Activated naive CD8-positive, alpha-beta T cell treated with anti-CD3 and anti-CD28 coated beads for 36 hours (primary cell): ENCODE measurements around the gene MRPS27. TPM values are rescaled to one million over a fixed set of nuclear protein-coding genes. Genes with fewer than 3 reads are reported as not detected.
A peak's percentile ranks its signal among the peaks of the same experiment; 100 is the strongest.

ENCODE experiments used
- DNase-seq: peaks from one replicate; pipeline ENCODE4 v3.0.0; 2021
- H3K27ac Mint-ChIP-seq: one replicate; pipeline ENCODE4 v1.8.0; 2022; ENCODE audit warnings: mild to moderate bottlenecking, moderate library complexity, mixed read lengths
- H3K27me3 Mint-ChIP-seq: one replicate; pipeline ENCODE4 v1.8.0; 2022; ENCODE audit warnings: mild to moderate bottlenecking, mixed read lengths
- H3K36me3 Mint-ChIP-seq: one replicate; pipeline ENCODE4 v1.8.0; 2021; ENCODE audit warnings: mild to moderate bottlenecking, mixed read lengths
- H3K4me1 Mint-ChIP-seq: one replicate; pipeline ENCODE4 v1.8.0; 2021; ENCODE audit warnings: mixed read lengths
- H3K4me3 Mint-ChIP-seq: one replicate; pipeline ENCODE4 v1.8.0; 2022; ENCODE audit warnings: mild to moderate bottlenecking, moderate library complexity, mixed read lengths
- H3K9me3 Mint-ChIP-seq: one replicate; pipeline ENCODE4 v1.8.0; 2022; ENCODE audit warnings: mixed read lengths
- total RNA-seq, 2 experiments: library from RNA; stranded (reverse); gene quantifications; one replicate each; pipeline ENCODE4 v1.2.3, GENCODE V29; 2021

MRPS27 gene
- 100 to 1,000 TPM; 102 TPM for total RNA-seq

DNA sequence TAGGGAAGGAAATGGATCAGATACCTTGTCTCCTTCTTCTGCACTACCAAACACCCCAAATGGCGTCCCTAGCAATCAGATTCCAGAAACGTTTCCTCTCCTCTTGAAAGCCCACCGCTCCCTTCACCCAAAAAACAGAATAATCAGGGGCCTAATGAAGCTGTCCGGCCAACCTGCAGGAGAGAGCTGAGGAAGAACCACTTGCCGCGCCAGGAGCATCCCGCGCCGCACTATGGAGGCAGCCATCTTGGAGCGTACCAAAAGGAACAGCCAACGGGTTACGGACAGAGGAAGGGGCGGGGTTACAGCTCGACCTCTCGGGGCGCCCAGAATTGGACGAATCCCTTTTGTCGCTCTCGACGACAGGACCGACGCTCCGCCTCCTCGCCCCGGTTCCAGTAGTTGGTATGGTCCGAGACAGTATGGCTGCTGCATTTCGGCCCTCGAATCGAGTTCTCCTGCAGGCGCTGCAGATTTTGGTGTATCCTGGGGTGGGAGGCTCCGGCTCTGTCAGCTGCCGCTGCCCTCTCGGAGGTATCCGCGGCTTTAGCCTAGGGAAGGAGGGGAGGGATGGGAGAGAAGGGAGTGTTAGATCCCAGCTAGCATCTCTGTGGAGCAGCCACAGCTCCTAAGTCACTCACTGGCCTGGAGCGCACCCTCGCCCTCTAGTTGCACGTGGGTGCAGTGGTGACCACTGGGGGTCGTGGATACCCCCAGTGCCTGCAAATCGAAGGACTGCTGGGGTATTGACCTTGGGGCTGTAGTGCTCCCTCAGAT is at the start of gene MRPS27, which contains the start of gene PTCD2:
Gene MRPS27, minus strand, starts transcription at position 265 of the 777 bp plus-strand sequence. Its CDS starts 19 bp downstream, at position 246.
Gene PTCD2, plus strand, starts transcription at position 398 of the 777 bp plus-strand sequence. Its CDS starts 10 bp downstream, at position 408.
- H3K4me3 Mint-ChIP-seq, result peak within 1 kb of the TSS; percentile 98
- DNase-seq, result peak; percentile 93
- H3K27ac Mint-ChIP-seq, result peak within 1 kb of the TSS; percentile 91
- peaks cover 27% of the 10 kb centered on the region for H3K4me1 Mint-ChIP-seq
- no peaks in the 10 kb centered on the region for H3K9me3 Mint-ChIP-seq
- H3K27me3 Mint-ChIP-seq, result no peaks in the 10 kb centered on the region
- H3K36me3 Mint-ChIP-seq, result peaks cover 41% of the 10 kb centered on the region

DNA sequence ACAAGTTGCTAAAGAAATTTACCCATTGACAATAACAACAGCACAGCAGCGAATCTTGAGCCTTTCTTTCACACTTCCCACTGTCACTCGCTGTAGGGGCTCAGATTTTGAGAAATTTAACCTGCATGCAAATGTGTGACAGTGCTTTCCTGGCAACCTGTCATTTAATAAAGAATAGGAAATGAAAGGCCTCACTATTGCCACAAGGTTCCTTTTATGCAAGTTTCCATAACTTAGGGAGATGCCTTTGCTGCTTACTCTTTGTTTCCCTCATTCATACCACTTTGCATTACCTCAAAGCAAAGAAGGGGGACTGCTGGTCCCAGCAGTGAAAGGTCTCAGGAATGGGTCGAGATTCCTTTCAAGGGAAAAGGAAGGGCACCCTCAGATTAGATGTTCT is 49.7 kb upstream of the MRPS27 start:
- Mint-ChIP-seq H3K36me3 (peaks cover 6% of the 10 kb centered on the region), H3K9me3 (no peaks in the 10 kb centered on the region), H3K27me3 (no peaks in the 10 kb centered on the region), H3K27ac (no peak overlapping the region), H3K4me3 (no peak overlapping the region), H3K4me1 (no peaks in the 10 kb centered on the region)
- DNase-seq, result no peak

DNA sequence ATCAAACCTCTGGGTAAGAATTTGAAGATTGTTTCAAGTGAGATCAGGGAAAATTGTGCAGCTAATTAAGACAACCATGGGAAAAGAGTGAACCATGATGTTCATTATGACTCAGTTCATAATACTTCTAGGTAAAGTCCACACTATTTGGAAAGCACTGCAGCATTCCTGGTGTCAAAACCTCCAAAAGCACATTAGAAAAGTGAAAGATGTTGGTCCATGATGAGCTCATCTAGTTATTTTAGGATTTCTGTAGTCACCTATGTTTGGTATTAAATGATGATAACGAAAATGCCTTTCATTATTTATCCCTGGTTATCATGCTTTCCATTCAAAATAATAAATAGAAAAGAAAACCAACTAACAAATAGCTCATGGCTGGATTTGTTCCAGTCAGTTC is 49.3 kb upstream of the MRPS27 start:
- no peaks in the 10 kb centered on the region for H3K27me3 Mint-ChIP-seq
- no peak overlapping the region for H3K27ac Mint-ChIP-seq

DNA sequence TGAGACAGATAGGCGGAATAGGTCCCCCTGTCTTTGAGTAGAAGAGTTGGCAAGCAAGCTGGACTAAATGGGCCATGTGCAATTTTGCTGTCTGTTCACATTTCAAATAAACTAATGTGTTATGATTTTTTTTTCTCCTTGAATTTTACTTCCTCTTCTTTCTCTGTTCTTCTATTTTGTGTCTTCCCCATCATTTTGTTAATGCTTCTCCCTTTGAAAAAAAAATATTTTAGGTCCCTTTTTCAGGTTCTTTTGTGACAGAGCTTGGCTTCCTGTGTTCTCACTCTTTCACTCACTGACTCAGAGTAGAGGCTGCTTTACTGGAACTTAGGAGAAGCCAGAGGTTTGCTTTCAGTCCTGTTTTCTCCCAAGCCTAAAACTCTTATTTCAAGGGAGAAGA is 48.2 kb upstream of the MRPS27 start:
- H3K9me3 Mint-ChIP-seq, result no peaks in the 10 kb centered on the region
- no peak overlapping the region for H3K27ac Mint-ChIP-seq
- H3K27me3 Mint-ChIP-seq, result no peaks in the 10 kb centered on the region
- H3K36me3 Mint-ChIP-seq, result peaks cover 6% of the 10 kb centered on the region
- no peak for DNase-seq
- H3K4me1 Mint-ChIP-seq, result no peaks in the 10 kb centered on the region
- no peak overlapping the region for H3K4me3 Mint-ChIP-seq

More for the DNA sequence above, 49.3 kb upstream of the MRPS27 start:
- DNase-seq, result no peak
- Mint-ChIP-seq H3K36me3 (peaks cover 6% of the 10 kb centered on the region), H3K9me3 (no peaks in the 10 kb centered on the region), H3K4me3 (no peak overlapping the region), H3K4me1 (no peaks in the 10 kb centered on the region)

DNA sequence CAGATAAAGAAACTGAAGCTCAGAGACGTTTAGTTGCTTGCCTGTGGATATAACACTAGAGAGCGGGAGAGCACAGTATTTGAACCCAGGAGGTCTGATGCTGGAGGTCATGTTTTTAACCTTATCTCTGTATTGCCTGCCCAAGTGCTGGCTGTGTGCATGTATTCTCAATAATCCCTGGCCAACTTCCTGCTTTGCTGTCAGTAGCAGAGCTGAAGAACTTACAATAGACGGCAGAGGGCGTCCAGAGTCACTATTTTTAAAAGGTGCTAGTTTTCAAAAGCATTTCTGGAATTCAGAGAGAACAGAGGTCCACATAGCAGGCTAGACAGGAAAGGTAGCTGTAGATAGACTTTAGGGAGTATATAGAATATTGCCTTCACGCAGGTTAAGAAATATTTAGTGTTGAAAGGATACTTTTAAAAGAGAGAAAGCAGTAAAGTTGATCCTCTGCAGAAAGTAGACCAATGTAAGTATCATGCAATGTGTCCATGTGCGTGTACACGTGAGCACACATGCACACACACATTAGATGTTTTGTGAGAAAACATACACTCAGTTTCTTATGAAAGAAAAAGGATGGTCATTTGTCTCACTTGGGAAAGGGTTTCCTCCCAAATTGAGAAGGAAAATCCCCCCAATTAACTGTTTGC is 46.4 kb upstream of the MRPS27 start:
- no peaks in the 10 kb centered on the region for H3K27me3 Mint-ChIP-seq
- H3K36me3 Mint-ChIP-seq, result peaks cover 17% of the 10 kb centered on the region
- no peak overlapping the region for H3K27ac Mint-ChIP-seq
- no peaks in the 10 kb centered on the region for H3K9me3 Mint-ChIP-seq
- no peak overlapping the region for H3K4me3 Mint-ChIP-seq
- DNase-seq, result peak; percentile 6
- H3K4me1 Mint-ChIP-seq, result no peaks in the 10 kb centered on the region

DNA sequence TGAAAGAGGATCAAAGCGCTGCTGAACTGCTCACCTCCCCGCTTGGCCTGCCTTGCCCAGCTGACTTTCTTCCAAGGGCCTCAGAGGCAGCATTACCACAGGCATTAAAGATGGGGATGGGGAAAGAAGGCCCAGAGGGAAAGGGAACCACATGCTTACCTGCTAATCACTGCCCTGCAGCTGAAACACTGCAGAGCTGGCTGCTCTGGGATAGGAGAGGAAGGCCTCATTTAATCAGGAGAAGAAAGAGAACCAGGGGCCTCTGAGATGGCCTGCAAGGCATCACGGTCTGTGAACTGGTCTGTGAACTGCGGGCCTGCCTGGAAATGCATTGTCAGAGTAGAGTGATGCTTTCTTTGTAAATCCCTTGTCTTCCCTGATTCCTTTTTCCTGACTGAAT is 44.9 kb upstream of the MRPS27 start:
- Mint-ChIP-seq H3K4me3 (no peak overlapping the region), H3K36me3 (peaks cover 21% of the 10 kb centered on the region), H3K9me3 (no peaks in the 10 kb centered on the region)

DNA sequence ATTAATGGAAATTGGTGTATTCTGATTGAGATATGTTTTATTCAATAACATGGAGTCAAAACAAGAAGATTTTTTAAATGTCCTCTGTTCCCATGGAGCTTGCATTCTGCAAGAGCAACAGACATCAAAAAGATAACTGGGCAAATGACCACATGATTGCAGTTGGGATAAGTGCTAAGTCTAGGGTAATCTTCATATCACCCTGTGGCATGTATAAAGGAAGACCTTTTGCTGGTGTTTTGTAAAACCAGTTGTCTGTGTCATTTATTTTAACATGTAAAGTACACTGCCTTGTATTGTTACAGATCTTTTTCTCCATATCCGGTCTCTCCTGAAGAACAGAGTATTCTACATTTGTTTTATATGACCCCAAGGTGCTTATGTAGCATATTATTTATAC is 44.1 kb upstream of the MRPS27 start:
- DNase-seq, result no peak
- H3K36me3 Mint-ChIP-seq, result peaks cover 29% of the 10 kb centered on the region
- H3K4me3 Mint-ChIP-seq, result no peak overlapping the region

More for the DNA sequence above, 44.9 kb upstream of the MRPS27 start:
- no peaks in the 10 kb centered on the region for H3K4me1 Mint-ChIP-seq
- no peak for DNase-seq
- H3K27me3 Mint-ChIP-seq, result no peaks in the 10 kb centered on the region
- H3K27ac Mint-ChIP-seq, result no peak overlapping the region

DNA sequence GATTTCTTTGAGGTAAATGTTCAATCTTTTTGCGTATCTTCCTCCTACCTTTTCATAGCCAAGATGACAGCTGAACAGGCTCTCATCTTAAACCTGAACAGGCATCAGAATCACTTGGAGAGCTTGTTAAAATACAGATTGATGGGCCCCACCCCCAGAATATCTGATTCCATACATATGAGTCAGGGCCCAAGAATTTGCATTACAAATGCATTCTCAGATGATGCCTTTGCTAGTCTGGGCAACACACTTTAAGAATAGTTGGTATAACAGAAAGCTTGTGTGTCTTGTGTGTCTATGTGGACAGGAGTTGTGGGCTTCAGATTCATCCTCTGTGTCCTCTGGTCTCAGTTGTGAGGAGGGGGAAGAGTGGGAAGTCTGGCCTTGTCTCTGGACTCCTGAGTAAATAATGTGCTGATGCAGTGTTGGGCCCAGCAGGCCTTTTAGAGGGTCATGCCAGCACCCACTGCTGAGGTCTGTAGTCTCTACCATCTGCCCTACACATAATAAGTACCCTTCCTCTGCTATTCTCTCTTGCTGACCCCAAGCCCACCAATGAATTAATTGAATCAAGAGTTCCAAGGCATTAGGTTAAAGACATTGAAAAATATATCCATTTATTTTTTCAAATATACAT is 43.2 kb upstream of the MRPS27 start:
- H3K4me1 Mint-ChIP-seq, result no peaks in the 10 kb centered on the region
- no peak overlapping the region for H3K4me3 Mint-ChIP-seq
- peaks cover 30% of the 10 kb centered on the region for H3K36me3 Mint-ChIP-seq
- no peaks in the 10 kb centered on the region for H3K27me3 Mint-ChIP-seq
- no peak overlapping the region for H3K27ac Mint-ChIP-seq
- no peak for DNase-seq
- no peaks in the 10 kb centered on the region for H3K9me3 Mint-ChIP-seq

More for the DNA sequence above, 44.1 kb upstream of the MRPS27 start:
- Mint-ChIP-seq H3K4me1 (no peaks in the 10 kb centered on the region), H3K27ac (no peak overlapping the region), H3K9me3 (no peaks in the 10 kb centered on the region), H3K27me3 (no peaks in the 10 kb centered on the region)

DNA sequence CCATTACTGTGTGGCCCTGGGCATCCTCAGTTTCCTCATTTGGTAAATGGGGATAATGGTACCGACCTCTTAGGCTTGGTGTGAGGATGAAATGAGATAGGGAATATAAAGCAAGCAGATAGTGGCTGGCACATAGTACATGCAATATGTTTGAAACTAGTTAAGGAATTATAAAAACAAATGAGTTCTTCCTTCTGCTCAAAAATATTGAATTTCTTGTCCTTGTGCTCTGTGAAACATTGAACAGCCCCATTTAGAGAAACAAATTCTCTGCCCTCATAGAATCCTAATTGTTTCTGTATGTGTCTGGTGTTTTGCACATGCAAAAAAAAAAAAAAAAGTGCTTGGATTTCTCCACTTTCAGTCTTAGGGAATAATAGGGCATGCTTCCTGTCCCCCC is 39.8 kb upstream of the MRPS27 start:
- no peak overlapping the region for H3K27ac Mint-ChIP-seq
- H3K36me3 Mint-ChIP-seq, result peaks cover 30% of the 10 kb centered on the region
- no peak for DNase-seq
- H3K4me1 Mint-ChIP-seq, result no peaks in the 10 kb centered on the region
- no peaks in the 10 kb centered on the region for H3K9me3 Mint-ChIP-seq
- no peak overlapping the region for H3K4me3 Mint-ChIP-seq
- H3K27me3 Mint-ChIP-seq, result no peaks in the 10 kb centered on the region

DNA sequence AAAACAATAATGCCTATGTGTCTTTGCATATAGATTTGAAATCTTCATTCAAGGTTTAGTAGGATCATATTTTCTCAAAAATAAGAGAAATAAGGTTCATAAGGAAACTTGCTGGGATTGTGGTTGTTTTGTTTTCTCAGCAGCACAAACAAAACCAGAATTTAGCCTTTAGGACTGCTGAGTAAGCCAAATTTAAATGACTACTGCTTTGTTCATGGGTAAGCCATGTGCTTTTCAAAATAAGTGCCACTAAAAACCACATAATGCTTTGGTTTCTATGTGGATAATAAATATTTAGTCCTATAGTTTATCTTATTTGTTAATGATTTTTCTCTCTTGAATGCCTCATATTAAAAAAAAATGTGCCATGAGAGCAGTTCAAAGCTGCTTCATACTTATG is 38.9 kb upstream of the MRPS27 start:
- peaks cover 30% of the 10 kb centered on the region for H3K36me3 Mint-ChIP-seq
- no peaks in the 10 kb centered on the region for H3K9me3 Mint-ChIP-seq
- no peak for DNase-seq
- no peaks in the 10 kb centered on the region for H3K4me1 Mint-ChIP-seq
- H3K4me3 Mint-ChIP-seq, result no peak overlapping the region
- no peak overlapping the region for H3K27ac Mint-ChIP-seq
- H3K27me3 Mint-ChIP-seq, result no peaks in the 10 kb centered on the region

DNA sequence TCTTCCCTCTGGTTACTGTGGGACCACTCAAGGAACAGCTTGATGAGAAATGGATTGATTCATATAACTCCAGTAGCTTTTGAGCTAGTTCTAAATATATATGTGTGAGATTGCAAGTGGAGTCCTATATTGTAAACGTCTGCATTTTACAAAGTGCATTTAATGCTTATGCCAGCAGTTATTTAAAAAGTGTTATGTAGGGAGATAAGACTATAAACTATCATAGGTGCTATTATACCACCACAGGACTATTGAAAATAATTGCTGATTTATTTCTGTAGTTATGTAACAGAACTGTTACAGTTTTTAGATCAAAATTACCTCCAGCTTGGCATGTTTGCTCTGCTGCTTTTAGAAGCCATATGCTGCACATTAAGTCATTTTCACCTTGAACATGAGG is 36.3 kb upstream of the MRPS27 start:
- no peaks in the 10 kb centered on the region for H3K27me3 Mint-ChIP-seq
- no peaks in the 10 kb centered on the region for H3K4me1 Mint-ChIP-seq
- no peak overlapping the region for H3K4me3 Mint-ChIP-seq
- H3K27ac Mint-ChIP-seq, result no peak overlapping the region
- H3K9me3 Mint-ChIP-seq, result no peaks in the 10 kb centered on the region
- peaks cover 25% of the 10 kb centered on the region for H3K36me3 Mint-ChIP-seq
- no peak for DNase-seq

DNA sequence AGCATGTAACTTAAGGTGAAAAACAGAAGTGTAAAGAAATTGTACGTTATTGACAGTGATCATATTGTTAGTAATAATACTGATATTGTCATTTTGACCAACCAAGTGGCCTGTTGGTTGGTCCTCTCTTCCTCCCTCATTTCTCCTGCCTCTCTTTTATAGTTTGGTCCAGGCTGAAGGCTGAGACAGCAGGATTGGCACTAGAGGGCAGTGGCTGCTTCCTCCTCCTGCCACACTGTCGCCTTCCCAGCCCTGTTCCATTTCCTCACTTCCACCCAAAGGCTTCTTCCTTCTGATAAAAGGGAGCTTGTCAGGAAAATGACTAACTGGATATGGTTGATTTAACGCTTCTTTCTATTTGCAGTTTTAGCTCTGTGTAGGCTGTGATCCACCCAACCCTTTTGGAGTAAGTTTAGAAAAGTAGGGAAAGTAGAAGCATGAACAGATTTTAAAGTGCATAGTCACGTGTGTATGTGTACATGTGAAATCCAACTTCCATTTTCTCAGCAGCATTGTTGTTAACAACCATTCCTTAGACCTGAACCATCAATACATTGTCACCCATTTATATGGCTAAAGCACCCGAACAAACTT is 35.8 kb upstream of the MRPS27 start:
- no peak for DNase-seq
- Mint-ChIP-seq H3K27ac (no peak overlapping the region), H3K27me3 (no peaks in the 10 kb centered on the region), H3K9me3 (no peaks in the 10 kb centered on the region), H3K4me1 (no peaks in the 10 kb centered on the region), H3K4me3 (no peak overlapping the region), H3K36me3 (peaks cover 21% of the 10 kb centered on the region)

DNA sequence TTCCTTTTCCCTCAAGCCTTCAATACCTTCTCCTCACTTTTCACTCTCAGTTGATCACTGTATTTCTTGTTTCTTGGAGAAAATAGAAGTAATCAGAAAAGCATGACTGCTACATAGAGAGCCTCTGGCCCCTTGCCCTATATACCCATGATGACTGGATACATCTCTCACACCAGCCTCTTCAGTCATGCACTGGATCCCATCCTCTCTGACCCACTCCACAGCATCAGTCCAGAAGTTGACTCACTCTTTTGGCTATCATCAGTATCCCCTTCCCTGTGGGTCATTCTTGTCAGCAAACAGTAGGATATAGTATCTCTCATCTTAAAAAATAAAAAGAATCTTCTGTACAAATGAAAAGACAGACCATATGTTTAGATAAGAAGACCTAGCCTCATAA is 33.0 kb upstream of the MRPS27 start:
- no peak overlapping the region for H3K27ac Mint-ChIP-seq
- DNase-seq, result no peak
- no peaks in the 10 kb centered on the region for H3K27me3 Mint-ChIP-seq
- H3K36me3 Mint-ChIP-seq, result peaks cover 22% of the 10 kb centered on the region
- H3K4me1 Mint-ChIP-seq, result peaks cover 6% of the 10 kb centered on the region
- no peak overlapping the region for H3K4me3 Mint-ChIP-seq
- no peaks in the 10 kb centered on the region for H3K9me3 Mint-ChIP-seq

DNA sequence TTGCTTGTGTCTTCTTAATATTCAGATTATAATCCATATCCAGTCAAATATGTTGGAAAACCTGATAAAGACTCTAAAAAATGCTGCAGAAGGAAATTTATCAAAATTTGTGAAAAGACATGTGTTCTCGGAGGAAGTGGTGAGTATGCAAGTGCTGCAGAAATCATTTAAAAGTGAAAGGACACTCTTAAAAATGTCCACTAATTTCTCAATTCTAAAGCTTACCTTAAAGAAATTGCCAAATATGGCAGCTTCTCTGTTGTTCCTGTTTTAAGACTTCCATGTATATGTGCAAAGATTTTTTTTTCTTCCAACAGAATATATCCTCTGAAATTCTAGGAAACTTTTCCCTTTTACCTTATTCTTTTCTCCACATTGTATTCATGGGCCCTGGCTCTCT is 32.6 kb upstream of the MRPS27 start:
- Mint-ChIP-seq H3K4me3 (no peak overlapping the region), H3K9me3 (no peaks in the 10 kb centered on the region), H3K4me1 (peaks cover 7% of the 10 kb centered on the region)

DNA sequence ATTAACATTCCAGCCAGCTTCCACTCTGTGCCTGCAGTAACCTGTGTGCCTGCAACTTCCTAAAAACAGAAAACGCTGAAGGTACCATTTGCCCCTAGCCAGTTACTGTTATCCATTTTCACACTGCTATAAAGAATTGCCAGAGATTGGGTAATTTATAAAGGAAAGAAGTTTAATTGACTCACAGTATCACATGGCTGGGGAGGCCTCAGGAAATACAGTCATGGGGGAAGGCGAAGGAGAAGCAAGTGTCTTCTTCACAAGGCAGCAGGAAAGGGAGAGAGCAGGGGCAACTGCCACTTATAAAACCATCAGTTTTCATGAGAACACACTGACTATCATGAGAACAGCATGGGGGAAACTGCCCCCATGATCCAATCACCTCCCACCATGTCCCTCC is 31.3 kb upstream of the MRPS27 start:
- Mint-ChIP-seq H3K4me3 (no peak overlapping the region), H3K36me3 (peaks cover 30% of the 10 kb centered on the region), H3K27me3 (no peaks in the 10 kb centered on the region)

More for the DNA sequence above, 32.6 kb upstream of the MRPS27 start:
- no peak for DNase-seq
- Mint-ChIP-seq H3K27me3 (no peaks in the 10 kb centered on the region), H3K36me3 (peaks cover 23% of the 10 kb centered on the region), H3K27ac (no peak overlapping the region)

More for the DNA sequence above, 31.3 kb upstream of the MRPS27 start:
- Mint-ChIP-seq H3K27ac (no peak overlapping the region), H3K4me1 (peaks cover 10% of the 10 kb centered on the region), H3K9me3 (no peaks in the 10 kb centered on the region)
- DNase-seq, result no peak
